ENCODE measurements around the gene WDR75.

GRCh38 chr2:189409647-189410046, 31.6 kb upstream of the WDR75 start:
- TF ChIP-seq CTCF (IDR thresholded peaks at IDR 0.05) (no peak), EP300 (IDR thresholded peaks at IDR 0.05) (no peak), POLR2A (IDR thresholded peaks at IDR 0.05) (no peak)

Measured in suprapubic skin (tissue), 3 donors.